Muscle layer of duodenum (tissue), 2 donors: ENCODE data around the gene MAGEA11.
"Not testable (repeated sequence)": the region's sequence is repeated elsewhere in the genome, so short reads cannot be mapped to it uniquely, and the experiment has no call there.

Source experiments
- H3K27ac ChIP-seq: one replicate; pipeline ENCODE4 v1.7.0; 2013; ENCODE audit warnings: mild to moderate bottlenecking, low read length
- H3K27me3 ChIP-seq: one replicate; pipeline ENCODE4 v1.7.0; 2013; ENCODE audit warnings: low read depth, mild to moderate bottlenecking, control low read depth, low read length
- H3K36me3 ChIP-seq, 2 donors: one replicate each; pipeline ENCODE4 v1.7.0; 2013; ENCODE audit warnings: low read length in 2 of 2, control low read depth in 1 of 2, mild to moderate bottlenecking in 1 of 2; ENCODE audit not compliant: insufficient read depth in 2 of 2, control insufficient read depth in 1 of 2
- H3K4me1 ChIP-seq, 2 donors: one replicate each; pipeline ENCODE4 v1.7.0; 2013; ENCODE audit warnings: low read length in 2 of 2, mild to moderate bottlenecking in 2 of 2, control low read depth in 1 of 2, moderate library complexity in 1 of 2; ENCODE audit not compliant: insufficient read depth in 2 of 2, control insufficient read depth in 1 of 2
- H3K4me3 ChIP-seq, 2 donors: one replicate each; pipeline ENCODE4 v1.7.0; 2013; ENCODE audit warnings: low read length in 2 of 2, low read depth in 1 of 2, mild to moderate bottlenecking in 1 of 2
- H3K9me3 ChIP-seq, 2 donors: one replicate each; pipeline ENCODE4 v1.7.0; 2013; ENCODE audit warnings: low read length in 2 of 2, control low read depth in 1 of 2, mild to moderate bottlenecking in 1 of 2; ENCODE audit not compliant: control insufficient read depth in 1 of 2
- donor health status: healthy.

MAGEA11 gene, protein sequence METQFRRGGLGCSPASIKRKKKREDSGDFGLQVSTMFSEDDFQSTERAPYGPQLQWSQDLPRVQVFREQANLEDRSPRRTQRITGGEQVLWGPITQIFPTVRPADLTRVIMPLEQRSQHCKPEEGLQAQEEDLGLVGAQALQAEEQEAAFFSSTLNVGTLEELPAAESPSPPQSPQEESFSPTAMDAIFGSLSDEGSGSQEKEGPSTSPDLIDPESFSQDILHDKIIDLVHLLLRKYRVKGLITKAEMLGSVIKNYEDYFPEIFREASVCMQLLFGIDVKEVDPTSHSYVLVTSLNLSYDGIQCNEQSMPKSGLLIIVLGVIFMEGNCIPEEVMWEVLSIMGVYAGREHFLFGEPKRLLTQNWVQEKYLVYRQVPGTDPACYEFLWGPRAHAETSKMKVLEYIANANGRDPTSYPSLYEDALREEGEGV

DNA sequence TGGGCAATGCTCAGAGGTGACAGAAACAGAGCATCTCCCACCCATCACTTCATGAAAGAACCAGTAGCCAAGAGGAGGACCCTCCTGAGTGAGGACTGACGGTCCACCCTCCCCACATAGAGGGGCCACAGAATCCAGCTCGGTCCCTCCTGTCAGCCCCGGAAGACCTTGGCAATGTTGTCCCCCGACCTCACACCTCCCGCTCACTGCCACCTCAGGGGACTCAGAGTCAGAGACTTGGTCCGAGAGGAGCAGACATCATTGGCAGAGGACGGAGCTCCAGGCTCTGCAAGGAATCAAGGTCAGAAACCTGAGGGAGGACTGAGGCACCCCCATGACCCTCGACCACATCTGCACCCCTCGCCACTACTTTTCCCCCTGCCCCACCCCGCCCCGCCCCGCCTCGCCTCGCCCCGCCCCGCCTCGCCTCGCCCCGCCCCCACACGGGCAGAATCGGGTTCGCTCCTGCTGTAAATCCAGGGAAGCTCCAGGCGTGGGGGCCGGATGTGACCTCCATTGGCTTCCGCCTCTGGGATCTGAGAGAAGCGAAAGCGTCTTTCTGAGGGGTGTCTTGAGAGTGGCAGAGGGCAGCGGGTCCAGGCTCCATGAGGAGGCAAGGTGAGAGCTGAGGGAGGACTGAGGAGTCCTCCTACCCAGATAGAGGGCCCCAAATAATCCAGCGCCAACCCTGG lies at the start of gene MAGEA11:
Gene MAGEA11, plus strand, starts transcription at position 516 of the 692 bp plus-strand sequence. CDS start 1,100 bp downstream, outside the sequence.
- Histone ChIP-seq H3K4me1 (no peaks in the 10 kb centered on the region), H3K36me3 (no peaks in the 10 kb centered on the region), H3K4me3 (no peak within 1 kb of the TSS), H3K9me3 (no peaks in the 10 kb centered on the region), H3K27ac (no peak within 1 kb of the TSS), H3K27me3 (no peaks in the 10 kb centered on the region)

DNA sequence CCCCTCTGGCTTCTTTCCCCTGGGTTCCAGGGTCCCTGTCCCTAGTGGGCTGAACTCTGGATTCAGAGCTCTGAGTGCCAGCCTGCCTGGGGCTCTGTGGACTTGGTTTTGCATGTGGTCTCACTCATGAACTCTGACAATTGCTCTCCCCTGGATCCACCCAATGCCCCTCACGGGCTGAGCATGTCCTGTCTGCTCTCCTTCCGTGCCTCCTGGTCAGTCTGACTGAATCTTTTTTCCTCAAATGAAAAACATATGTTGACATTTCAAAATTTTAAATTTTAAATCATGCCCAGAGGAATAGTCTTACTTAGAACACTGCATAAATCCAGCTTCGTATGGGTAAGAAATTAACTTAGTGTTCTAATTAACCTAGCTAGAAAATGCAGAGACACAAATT lies 36.8 kb upstream of the MAGEA11 start:
- H3K36me3 ChIP-seq, H3K9me3 ChIP-seq: not testable (repeated sequence)

DNA sequence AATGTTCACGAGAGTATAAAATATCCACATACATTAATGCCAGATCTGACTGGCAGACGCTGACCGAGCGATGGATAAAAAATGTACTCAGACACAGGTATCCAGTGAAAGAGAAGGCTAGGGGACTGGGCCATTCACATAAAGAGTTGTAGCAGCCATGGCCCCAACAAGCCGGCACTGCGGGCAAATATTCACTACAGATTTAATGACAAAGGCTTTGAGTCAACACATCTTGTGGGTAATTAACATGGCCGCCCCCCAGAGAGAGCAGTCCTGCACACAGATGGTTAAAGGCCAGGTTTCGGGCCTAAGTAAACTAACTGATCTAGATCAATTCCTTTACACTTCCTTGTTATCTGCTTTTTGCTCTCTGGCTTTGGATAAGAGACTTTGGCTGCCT lies 36.3 kb upstream of the MAGEA11 start:
- H3K4me3 ChIP-seq, H3K27ac ChIP-seq, H3K27me3 ChIP-seq, H3K36me3 ChIP-seq, H3K9me3 ChIP-seq, H3K4me1 ChIP-seq: not testable (repeated sequence)

More for the DNA sequence above, 36.8 kb upstream of the MAGEA11 start:
- not testable (repeated sequence) for H3K27ac ChIP-seq, H3K4me3 ChIP-seq, H3K4me1 ChIP-seq, H3K27me3 ChIP-seq

DNA sequence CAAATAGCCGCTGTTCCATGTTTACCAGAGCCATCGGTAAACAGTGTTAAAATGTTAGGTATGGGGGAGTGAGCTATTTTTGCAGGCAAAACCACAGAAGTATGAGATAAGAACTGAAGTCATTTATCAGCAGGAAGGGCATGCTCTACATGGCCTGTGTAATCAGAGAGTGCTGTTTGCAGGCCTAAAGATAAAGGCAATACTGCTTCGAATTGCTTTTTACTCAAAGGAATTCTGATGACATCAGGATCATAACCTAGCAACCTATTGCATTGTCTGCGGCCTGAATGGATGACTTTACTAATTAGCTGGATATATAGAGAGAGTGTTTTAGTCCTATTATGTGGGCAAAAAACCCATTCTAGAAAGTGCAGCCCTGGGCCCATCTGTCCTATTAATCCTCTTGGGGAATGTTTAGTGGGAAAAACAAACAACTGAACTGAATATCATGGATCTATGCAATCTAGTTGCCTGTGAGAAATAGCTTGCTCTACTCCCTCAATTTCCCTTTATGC lies 32.6 kb upstream of the MAGEA11 start:
- not testable (repeated sequence) for H3K27me3 ChIP-seq, H3K27ac ChIP-seq, H3K36me3 ChIP-seq, H3K4me3 ChIP-seq, H3K9me3 ChIP-seq, H3K4me1 ChIP-seq

DNA sequence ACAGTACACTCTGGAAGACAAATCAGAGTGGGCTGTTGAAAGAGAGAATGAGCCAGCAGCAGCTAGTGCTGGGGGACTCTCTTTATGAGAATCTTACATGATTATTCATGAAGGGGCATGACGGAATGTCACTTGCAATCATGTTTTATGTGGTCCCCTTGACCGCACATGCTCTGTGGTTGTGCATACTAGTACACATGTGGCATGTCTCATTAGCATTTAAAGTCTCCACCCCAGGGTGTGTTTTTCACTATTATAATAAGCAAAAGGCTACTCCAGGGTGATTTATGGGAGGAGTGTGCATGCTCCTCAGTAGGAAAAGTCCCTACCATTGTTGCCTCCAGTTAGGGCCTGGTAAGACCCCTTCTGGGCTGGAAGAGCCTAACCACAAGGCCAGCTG lies 30.7 kb upstream of the MAGEA11 start:
- H3K36me3 ChIP-seq = no peaks in the 10 kb centered on the region
- no peak overlapping the region for H3K4me3 ChIP-seq
- no peaks in the 10 kb centered on the region for H3K27me3 ChIP-seq
- H3K4me1 ChIP-seq = no peaks in the 10 kb centered on the region
- no peaks in the 10 kb centered on the region for H3K9me3 ChIP-seq
- H3K27ac ChIP-seq = no peak overlapping the region

DNA sequence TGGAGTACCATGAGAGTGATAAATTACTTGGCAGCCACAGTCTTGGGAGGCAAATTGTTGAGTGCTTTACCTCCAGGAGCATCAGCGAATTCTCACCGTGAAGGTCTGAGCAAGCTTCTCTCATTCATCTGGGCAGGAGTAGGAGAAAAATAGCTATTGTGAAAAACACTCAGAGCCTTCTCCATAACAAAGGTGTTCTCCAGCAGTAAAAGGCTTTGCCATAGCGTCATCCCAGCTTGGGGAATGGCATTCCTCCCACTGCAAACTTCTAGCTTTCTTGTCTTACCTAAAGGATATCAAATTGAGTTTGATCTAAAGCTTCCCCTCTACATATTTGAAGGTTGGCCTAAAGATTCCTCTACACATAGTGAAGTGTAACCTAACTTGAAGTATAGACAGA lies 29.8 kb upstream of the MAGEA11 start:
- no peaks in the 10 kb centered on the region for H3K27me3 ChIP-seq
- H3K4me3 ChIP-seq = no peak overlapping the region

DNA sequence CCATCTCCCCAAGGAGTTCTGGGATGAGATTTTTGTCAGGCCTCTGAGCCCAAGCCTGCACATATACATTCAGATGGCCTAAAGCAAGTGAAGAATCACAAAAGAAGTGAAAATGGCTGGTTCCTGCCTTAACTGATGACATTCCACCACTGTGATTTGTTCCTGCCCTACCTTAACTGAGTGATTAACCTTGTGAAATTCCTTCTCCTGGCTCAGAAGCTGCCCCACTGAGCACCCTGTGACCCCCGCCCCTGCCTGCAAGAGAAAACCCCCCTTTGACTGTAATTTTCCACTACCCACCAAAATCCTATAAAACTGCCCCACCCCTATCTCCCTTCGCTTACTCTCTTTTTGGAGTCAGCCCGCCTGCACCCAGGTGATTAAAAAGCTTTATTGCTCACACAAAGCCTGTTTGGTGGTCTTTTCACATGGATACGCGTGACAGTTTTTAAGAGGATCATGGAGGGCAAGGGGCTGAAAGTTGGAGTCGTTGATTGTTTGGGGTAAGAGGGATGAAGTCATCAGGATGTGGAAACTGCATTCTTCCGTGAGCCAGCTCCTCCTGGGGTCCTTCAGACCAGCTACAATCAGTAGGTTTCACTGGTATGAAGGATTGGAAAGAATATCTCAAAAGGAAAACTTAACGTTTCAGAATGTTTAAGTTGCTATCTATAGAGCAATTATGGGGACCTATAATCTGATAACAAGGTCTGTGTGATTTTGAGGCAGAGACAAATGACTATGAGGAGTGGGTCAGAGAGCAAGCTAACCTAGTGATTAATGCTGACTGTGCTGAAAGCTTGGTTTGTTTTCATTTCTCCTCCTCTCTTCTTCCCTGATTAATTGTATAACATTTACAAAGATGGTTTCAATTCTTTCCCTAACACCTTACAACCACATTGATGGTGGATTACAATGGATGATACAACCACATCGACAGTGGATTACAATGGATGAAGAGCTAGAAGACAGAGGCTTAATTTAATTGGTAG lies 28.6 kb upstream of the MAGEA11 start:
- no peak overlapping the region for H3K27ac ChIP-seq
- H3K27me3 ChIP-seq = no peaks in the 10 kb centered on the region
- no peaks in the 10 kb centered on the region for H3K4me1 ChIP-seq
- H3K4me3 ChIP-seq = no peak overlapping the region
- H3K36me3 ChIP-seq = no peaks in the 10 kb centered on the region
- no peaks in the 10 kb centered on the region for H3K9me3 ChIP-seq

More for the DNA sequence above, 29.8 kb upstream of the MAGEA11 start:
- Histone ChIP-seq H3K27ac (no peak overlapping the region), H3K4me1 (no peaks in the 10 kb centered on the region), H3K36me3 (no peaks in the 10 kb centered on the region), H3K9me3 (no peaks in the 10 kb centered on the region)

DNA sequence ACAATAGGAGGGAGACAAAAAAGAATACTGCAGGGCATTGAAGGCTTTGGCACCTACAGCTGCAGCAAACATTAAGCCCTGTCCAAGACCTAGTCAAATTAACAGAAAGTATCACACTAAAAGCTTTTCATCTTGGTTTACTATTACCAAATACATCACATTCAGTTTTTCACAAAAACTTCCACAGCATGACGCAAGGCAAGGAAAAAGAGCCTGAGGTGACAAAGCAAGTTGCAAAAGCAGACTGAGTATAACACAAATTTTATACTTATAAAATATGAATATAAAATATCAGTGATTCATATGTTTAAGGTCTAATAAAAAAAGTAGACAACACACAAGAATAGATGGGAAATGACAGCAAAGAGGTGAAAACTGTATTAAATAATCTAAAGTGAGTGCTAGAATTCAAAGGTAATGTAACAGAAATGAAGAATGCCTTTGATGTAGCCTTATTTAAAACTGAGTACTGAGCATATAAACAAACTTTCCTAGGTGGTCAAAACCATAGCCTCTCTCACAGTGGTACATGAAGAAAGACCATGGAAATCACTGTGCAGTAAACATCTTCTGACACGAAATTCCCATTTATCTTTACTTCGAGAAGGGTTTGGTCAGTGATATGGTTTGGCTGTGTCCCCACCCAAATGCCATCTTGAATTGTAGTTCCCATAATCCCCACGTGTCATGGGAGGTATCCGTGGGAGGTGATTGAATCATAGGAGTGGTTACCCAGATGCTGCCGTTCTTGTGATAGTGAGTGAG lies 27.7 kb upstream of the MAGEA11 start:
- Histone ChIP-seq H3K27ac (no peak overlapping the region), H3K36me3 (no peaks in the 10 kb centered on the region), H3K27me3 (no peaks in the 10 kb centered on the region), H3K9me3 (no peaks in the 10 kb centered on the region), H3K4me1 (no peaks in the 10 kb centered on the region), H3K4me3 (no peak overlapping the region)

DNA sequence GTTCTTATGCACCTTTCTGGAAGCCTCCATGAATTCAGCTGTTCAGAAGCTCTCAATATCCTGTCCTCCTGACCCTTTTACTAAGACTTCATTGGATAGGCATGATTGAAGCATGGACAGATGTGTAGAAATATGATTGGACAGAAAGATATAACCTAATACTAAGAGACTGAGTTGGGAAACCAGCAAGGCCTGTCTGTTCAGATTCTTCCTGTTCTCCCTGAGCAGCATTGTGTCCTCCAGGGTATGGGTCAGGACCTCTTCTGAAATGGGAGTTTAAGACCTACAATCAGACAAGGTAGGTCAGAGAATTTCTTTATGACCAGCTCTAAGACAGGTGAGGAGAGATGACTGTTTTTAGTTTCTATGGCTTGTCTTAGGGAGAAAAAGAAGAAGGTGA lies 23.9 kb upstream of the MAGEA11 start:
- no peaks in the 10 kb centered on the region for H3K27me3 ChIP-seq
- H3K4me1 ChIP-seq = no peaks in the 10 kb centered on the region
- peaks cover 0 to 5% of the 10 kb centered on the region in 2 donors for H3K9me3 ChIP-seq
- H3K4me3 ChIP-seq = no peak overlapping the region
- H3K36me3 ChIP-seq = no peaks in the 10 kb centered on the region
- H3K27ac ChIP-seq = no peak overlapping the region

DNA sequence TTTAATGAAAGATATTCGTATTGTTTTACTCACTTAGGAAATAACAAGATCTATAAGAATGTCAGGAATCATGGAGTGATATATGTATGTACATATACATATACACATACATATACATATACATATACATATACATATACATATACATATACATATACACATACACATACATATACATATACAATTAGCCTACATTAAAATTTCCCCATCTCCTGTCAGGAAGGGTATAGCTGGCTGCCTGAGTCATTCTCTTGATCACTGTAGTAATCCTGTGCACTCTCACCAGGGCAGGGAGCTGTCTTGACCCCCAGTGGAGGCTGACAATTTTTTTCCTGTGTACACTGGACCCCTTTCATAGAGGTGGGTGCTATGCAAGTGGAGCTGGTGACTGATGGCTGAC lies 23.3 kb upstream of the MAGEA11 start:
- no peaks in the 10 kb centered on the region for H3K27me3 ChIP-seq
- peaks cover 0 to 5% of the 10 kb centered on the region in 2 donors for H3K9me3 ChIP-seq
- no peak overlapping the region for H3K4me3 ChIP-seq
- H3K27ac ChIP-seq = no peak overlapping the region
- H3K4me1 ChIP-seq = no peaks in the 10 kb centered on the region
- no peaks in the 10 kb centered on the region for H3K36me3 ChIP-seq
